SK-N-SH (cell line): ENCODE data around the gene PRR9. TPM values are rescaled to one million over a fixed set of nuclear protein-coding genes. Genes with fewer than 3 reads are reported as not detected.

ENCODE experiments used
- CTCF ChIA-PET: fragments of 300-600, 350-600 bp; formaldehyde crosslinking; extraction: SDS; loops from one replicate; lab custom pipeline; 2021; lab: Yijun Ruan, JAX
- POLR2A ChIA-PET: fragments of 350-600 bp; sonication (Branson Sonifier 250); formaldehyde crosslinking; extraction: SDS; loops from one replicate; lab custom pipeline; 2020; ENCODE audit warnings: antibody characterized with exemption, inconsistent platforms; lab: Yijun Ruan, JAX
- DNase-seq: peaks from one replicate; pipeline ENCODE4 v3.0.0; 2012
- H2AFZ ChIP-seq: fragments of 200-600 bp; sonication (generic); 2 replicates; pipeline ENCODE4 v1.8.1; 2016; ENCODE audit warnings: antibody characterized with exemption, mild to moderate bottlenecking, low read depth
- H3F3A ChIP-seq: fragments of 200-600 bp; sonication (generic); replicated peaks from 2 replicates; pipeline ENCODE3; 2016; ENCODE audit warnings: antibody characterized with exemption, mild to moderate bottlenecking; ENCODE audit not compliant: insufficient read depth
- H3K27ac ChIP-seq, 2 experiments: fragments of 200-500 bp in 1 of 2; fragments of 200-600 bp in 1 of 2; sonication (Bioruptor generic) in 1 of 2; sonication (generic), shearing (Covaris generic) in 1 of 2; 2 replicates each; pipeline versions ENCODE4 v1.5.1 to v1.6.1; 2014 to 2016; ENCODE audit warnings: low read depth in 2 of 2, inconsistent platforms in 1 of 2, low read length in 1 of 2, mild to moderate bottlenecking in 1 of 2, mixed read lengths in 1 of 2
- H3K27me3 ChIP-seq: fragments of 200-600 bp; sonication (generic), shearing (Covaris generic); 2 replicates; pipeline ENCODE4 v1.6.1; 2016; ENCODE audit warnings: mixed run types; ENCODE audit not compliant: insufficient read depth
- H3K36me3 ChIP-seq, 2 experiments: fragments of 200-500 bp in 1 of 2; fragments of 200-600 bp in 1 of 2; sonication (Bioruptor generic) in 1 of 2; sonication (generic) in 1 of 2; replicated peaks in 1 of 2; 2 replicates each; pipeline versions ENCODE3 to v1.5.1; 2014 to 2016; ENCODE audit warnings: low read length in 1 of 2, mild to moderate bottlenecking in 1 of 2; ENCODE audit not compliant: insufficient read depth in 2 of 2, control insufficient read depth in 1 of 2
- H3K4me1 ChIP-seq, 2 experiments: fragments of 200-500 bp in 1 of 2; fragments of 200-600 bp in 1 of 2; sonication (Bioruptor generic) in 1 of 2; sonication (generic), shearing (Covaris generic) in 1 of 2; 2 replicates each; pipeline versions ENCODE4 v1.5.1 to v1.6.1; 2014 to 2016; ENCODE audit warnings: low read depth in 1 of 2, low read length in 1 of 2, mixed run types in 1 of 2; ENCODE audit not compliant: insufficient read depth in 2 of 2, control insufficient read depth in 1 of 2
- H3K4me2 ChIP-seq: fragments of 200-600 bp; sonication (generic), shearing (Covaris generic); 2 replicates; pipeline ENCODE4 v1.6.1; 2017; ENCODE audit warnings: mixed run types
- H3K4me3 ChIP-seq, 2 experiments: fragments of 200-500 bp in 1 of 2; fragments of 200-600 bp in 1 of 2; sonication (Bioruptor generic) in 1 of 2; sonication (generic), shearing (Covaris generic) in 1 of 2; 2 replicates each; pipeline versions ENCODE4 v1.5.1 to v1.8.1; 2014 to 2016; ENCODE audit warnings: low read depth in 2 of 2, inconsistent platforms in 1 of 2, low read length in 1 of 2, mild to moderate bottlenecking in 1 of 2, mixed read lengths in 1 of 2, moderate library complexity in 1 of 2
- H3K79me2 ChIP-seq: fragments of 200-600 bp; sonication (generic); 2 replicates; pipeline ENCODE4 v1.8.1; 2017; ENCODE audit warnings: mild to moderate bottlenecking; ENCODE audit not compliant: insufficient read depth
- H3K9ac ChIP-seq: fragments of 200-600 bp; sonication (generic); 2 replicates; pipeline ENCODE4 v1.6.1; 2017; ENCODE audit warnings: mixed run types
- H3K9me2 ChIP-seq: fragments of 200-600 bp; sonication (generic); 2 replicates; pipeline ENCODE4 v1.6.1; 2017; ENCODE audit warnings: mixed run types
- H3K9me3 ChIP-seq: fragments of 200-600 bp; sonication (generic); 2 replicates; pipeline ENCODE4 v1.6.1; 2017; ENCODE audit warnings: mixed run types, mild to moderate bottlenecking, moderate library complexity
- H4K20me1 ChIP-seq: fragments of 200-600 bp; sonication (generic); 2 replicates; pipeline ENCODE4 v1.6.1; 2017; ENCODE audit warnings: mild to moderate bottlenecking, mixed run types; ENCODE audit not compliant: insufficient read depth
- CTCF ChIP-seq: fragments of 200-600 bp; sonication (generic); IDR thresholded peaks from 2 replicates; pipeline ENCODE4 v1.6.1; 2017; ENCODE audit warnings: antibody characterized with exemption, mild to moderate bottlenecking, moderate library complexity
- GABPA ChIP-seq: IDR thresholded peaks from 2 replicates; pipeline ENCODE4 v1.4.0; 2012; ENCODE audit warnings: low read depth, mild to moderate bottlenecking
- MEF2A ChIP-seq: IDR thresholded peaks from 2 replicates; pipeline ENCODE4 v1.4.0; 2012; ENCODE audit warnings: low read depth, borderline replicate concordance
- NFIC ChIP-seq: IDR thresholded peaks from 2 replicates; pipeline ENCODE4 v1.4.0; 2012; ENCODE audit warnings: borderline replicate concordance
- POLR2AphosphoS5 ChIP-seq: IDR thresholded peaks from 2 replicates; pipeline ENCODE4 v1.6.1; 2012; ENCODE audit warnings: low read depth, low read length
- SMC3 ChIP-seq: IDR thresholded peaks from 2 replicates; pipeline ENCODE4 v1.6.1; 2012; ENCODE audit warnings: low read depth, low read length, improper control_type of control experiment
- TAF1 ChIP-seq: IDR thresholded peaks from 2 replicates; pipeline ENCODE4 v1.6.1; 2012; ENCODE audit warnings: low read depth, mild to moderate bottlenecking, low read length, moderate library complexity, borderline replicate concordance
- USF1 ChIP-seq: IDR thresholded peaks from 2 replicates; pipeline ENCODE4 v1.4.0; 2012; ENCODE audit warnings: low read depth, borderline replicate concordance
- WGBS: methylation state at CpG from one replicate; pipeline ENCODE4 v1.1.6; 2017; ENCODE audit warnings: low lambda C conversion rate; 5-methylcytosine and 5-hydroxymethylcytosine counted together
- polyA plus RNA-seq, 3 experiments: library from polyadenylated mRNA; depleted of rRNA; stranded (reverse); fragments of >200 nt; gene quantifications; 2 replicates each; pipeline ENCODE4 v1.2.3, GENCODE V29; 2012

The PRR9 gene
- polyA plus RNA-seq, 1 of the 3 experiments (the other 2 are of a cell fraction), result not detected

GRCh38 chr1:153251562-153251961 is 34.2 kb downstream of the PRR9 start:
- no peak for DNase-seq
- Histone ChIP-seq H3K4me1 (no peaks in the 10 kb centered on the region), H3F3A (no peaks in the 10 kb centered on the region), H3K4me3 (no peak overlapping the region), H3K9me3 (no peaks in the 10 kb centered on the region), H3K9me2 (no peaks in the 10 kb centered on the region), H3K27me3 (no peaks in the 10 kb centered on the region), H3K79me2 (no peaks in the 10 kb centered on the region), H3K4me2 (no peak overlapping the region), H3K36me3 (no peaks in the 10 kb centered on the region), H2AFZ (no peak overlapping the region), H3K9ac (no peak overlapping the region), H3K27ac (no peak overlapping the region), H4K20me1 (no peaks in the 10 kb centered on the region)
- TF ChIP-seq NFIC, result no peak
- TF ChIP-seq USF1, result no peak
- TF ChIP-seq POLR2AphosphoS5, result no peak
- TF ChIP-seq TAF1, result no peak
- WGBS, result 0% methylated on average over 3 of the region's 3 CpGs
- POLR2A ChIA-PET, result no interaction called here
- CTCF ChIA-PET, result no interaction called here

- no peaks in the 10 kb centered on the region for H3K9me3 ChIP-seq
- H3K4me3 ChIP-seq, result no peak overlapping the region
- no peak for TF ChIP-seq CTCF
- TF ChIP-seq SMC3, result no peak
- TF ChIP-seq, all 33 proteins: peak for 0
- Histone ChIP-seq H4K20me1 (no peaks in the 10 kb centered on the region), H2AFZ (no peak overlapping the region), H3K4me1 (no peaks in the 10 kb centered on the region), H3K27me3 (no peaks in the 10 kb centered on the region), H3K79me2 (no peaks in the 10 kb centered on the region), H3K9me2 (no peaks in the 10 kb centered on the region), H3K4me2 (no peak overlapping the region), H3K27ac (no peak overlapping the region), H3K36me3 (no peaks in the 10 kb centered on the region), H3F3A (no peaks in the 10 kb centered on the region), H3K9ac (no peak overlapping the region)
- 18% methylated on average over 4 of the region's 4 CpGs for WGBS
- POLR2A ChIA-PET, result no interaction called here
- CTCF ChIA-PET, result no interaction called here
- DNase-seq, result no peak
Observed at GRCh38 chr1:153251988-153252387, 34.6 kb downstream of the PRR9 start.

- H3K79me2 ChIP-seq, result no peaks in the 10 kb centered on the region
- ChIA-PET CTCF (interaction anchor here (1.2 to 1.6 kb wide), 2 partner anchors 23 to 36 kb away, joined by 3 to 4 read pairs; no protein-coding TSS in a partner anchor), POLR2A (no interaction called here)
- no peaks in the 10 kb centered on the region for H3K9me2 ChIP-seq
- 0% methylated on average over 2 of the region's 2 CpGs for WGBS
- DNase-seq, result no peak
- no peak overlapping the region for H3K9ac ChIP-seq
- no peaks in the 10 kb centered on the region for H4K20me1 ChIP-seq
- TF ChIP-seq MEF2A (no peak), POLR2AphosphoS5 (no peak), GABPA (no peak)
- no peak overlapping the region for H3K4me3 ChIP-seq
- H3F3A ChIP-seq, result no peaks in the 10 kb centered on the region
- H3K9me3 ChIP-seq, result no peaks in the 10 kb centered on the region
- H3K4me2 ChIP-seq, result no peak overlapping the region
- H3K27ac ChIP-seq, result no peak overlapping the region
- no peaks in the 10 kb centered on the region for H3K4me1 ChIP-seq
- H3K36me3 ChIP-seq, result no peaks in the 10 kb centered on the region
- H3K27me3 ChIP-seq, result no peaks in the 10 kb centered on the region
- no peak overlapping the region for H2AFZ ChIP-seq
Observed at GRCh38 chr1:153253076-153253475, 35.7 kb downstream of the PRR9 start.
